GM21825 (cell line): ENCODE data around the gene PITRM1.
"Not testable (repeated sequence)": the region's sequence is repeated elsewhere in the genome, so short reads cannot be mapped to it uniquely, and the experiment has no call there.

Experiments used
- ATAC-seq: cut with Tn5 transposase; IDR thresholded peaks from one replicate; pipeline ENCODE4 v1.9.1; 2021; ENCODE audit warnings: mild to moderate bottlenecking, moderate library complexity; ENCODE audit not compliant: unreplicated experiment

Gene PITRM1, protein sequence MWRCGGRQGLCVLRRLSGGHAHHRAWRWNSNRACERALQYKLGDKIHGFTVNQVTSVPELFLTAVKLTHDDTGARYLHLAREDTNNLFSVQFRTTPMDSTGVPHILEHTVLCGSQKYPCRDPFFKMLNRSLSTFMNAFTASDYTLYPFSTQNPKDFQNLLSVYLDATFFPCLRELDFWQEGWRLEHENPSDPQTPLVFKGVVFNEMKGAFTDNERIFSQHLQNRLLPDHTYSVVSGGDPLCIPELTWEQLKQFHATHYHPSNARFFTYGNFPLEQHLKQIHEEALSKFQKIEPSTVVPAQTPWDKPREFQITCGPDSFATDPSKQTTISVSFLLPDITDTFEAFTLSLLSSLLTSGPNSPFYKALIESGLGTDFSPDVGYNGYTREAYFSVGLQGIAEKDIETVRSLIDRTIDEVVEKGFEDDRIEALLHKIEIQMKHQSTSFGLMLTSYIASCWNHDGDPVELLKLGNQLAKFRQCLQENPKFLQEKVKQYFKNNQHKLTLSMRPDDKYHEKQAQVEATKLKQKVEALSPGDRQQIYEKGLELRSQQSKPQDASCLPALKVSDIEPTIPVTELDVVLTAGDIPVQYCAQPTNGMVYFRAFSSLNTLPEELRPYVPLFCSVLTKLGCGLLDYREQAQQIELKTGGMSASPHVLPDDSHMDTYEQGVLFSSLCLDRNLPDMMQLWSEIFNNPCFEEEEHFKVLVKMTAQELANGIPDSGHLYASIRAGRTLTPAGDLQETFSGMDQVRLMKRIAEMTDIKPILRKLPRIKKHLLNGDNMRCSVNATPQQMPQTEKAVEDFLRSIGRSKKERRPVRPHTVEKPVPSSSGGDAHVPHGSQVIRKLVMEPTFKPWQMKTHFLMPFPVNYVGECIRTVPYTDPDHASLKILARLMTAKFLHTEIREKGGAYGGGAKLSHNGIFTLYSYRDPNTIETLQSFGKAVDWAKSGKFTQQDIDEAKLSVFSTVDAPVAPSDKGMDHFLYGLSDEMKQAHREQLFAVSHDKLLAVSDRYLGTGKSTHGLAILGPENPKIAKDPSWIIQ

GRCh38 chr10:3172446-3173170 lies at the start of gene PITRM1:
PITRM1 (minus strand) TSS chr10:3172782; CDS start chr10:3172772, 10 bp downstream.
- peak; percentile 97 for ATAC-seq

DNA sequence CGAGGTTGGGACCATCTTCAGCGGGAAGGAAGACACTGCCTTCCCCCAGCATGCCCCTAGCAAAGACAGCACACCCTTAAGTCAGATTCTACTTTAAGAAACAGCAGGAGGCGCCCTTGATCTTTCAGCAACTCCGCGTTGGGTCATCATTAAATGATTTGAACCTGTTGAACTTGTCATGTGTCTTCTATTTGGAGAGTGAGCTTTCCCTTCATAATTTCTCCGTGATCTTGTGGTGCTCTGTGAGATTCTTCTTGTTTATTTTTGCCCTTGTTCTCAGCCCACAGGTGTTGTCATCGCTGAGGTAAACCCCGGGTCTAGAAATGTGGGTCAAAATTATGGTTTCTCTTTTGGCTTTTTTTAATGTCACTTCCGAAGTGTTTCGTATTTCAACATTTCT lies 49.5 kb upstream of the PITRM1 start:
- ATAC-seq: no peak

GRCh38 chr10:3221601-3222000 lies 49.0 kb upstream of the PITRM1 start:
- ATAC-seq: not testable (repeated sequence)

DNA sequence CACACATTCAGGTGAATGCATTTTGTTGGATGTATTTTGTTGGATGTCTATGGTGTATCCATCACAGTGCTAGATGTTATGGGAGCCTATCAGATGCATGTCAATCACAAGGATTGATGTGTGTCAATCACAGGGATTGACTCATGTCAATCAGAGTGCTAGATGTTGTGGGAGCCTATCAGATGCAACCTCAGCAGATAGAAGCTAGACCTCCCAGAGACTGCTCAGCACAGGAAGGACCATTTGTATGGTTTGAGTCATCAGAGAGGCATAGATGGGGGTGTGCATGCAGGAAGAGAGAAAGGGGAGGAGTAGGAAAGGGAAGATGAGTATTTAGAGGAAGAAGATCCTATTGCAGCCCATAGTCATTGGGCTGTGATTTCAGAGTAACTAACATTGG lies 48.3 kb upstream of the PITRM1 start:
- no peak for ATAC-seq

- not testable (repeated sequence) for ATAC-seq
Measured at GRCh38 chr10:3219021-3219628, 46.5 kb upstream of the PITRM1 start.

- no peak for ATAC-seq
Measured at GRCh38 chr10:3217853-3218252, 45.3 kb upstream of the PITRM1 start.

DNA sequence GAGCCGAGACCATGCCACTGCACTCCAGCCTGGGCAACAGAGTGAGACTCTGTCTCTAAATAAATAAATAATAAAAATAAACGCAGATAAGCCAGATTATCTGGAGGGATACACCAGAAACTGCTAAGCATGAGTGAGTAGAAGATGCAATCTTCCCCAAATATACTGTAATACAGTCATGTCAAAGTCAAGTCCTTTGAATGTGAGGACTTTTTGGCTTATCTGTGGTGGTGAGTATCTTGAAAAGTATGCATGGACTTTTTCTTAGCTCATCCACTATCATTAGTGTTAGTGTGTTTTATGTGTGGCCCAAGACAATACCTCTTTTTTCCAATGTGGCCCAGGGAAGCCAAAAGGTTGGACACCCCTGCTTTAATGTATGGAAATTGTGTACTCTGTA lies 44.7 kb upstream of the PITRM1 start:
- ATAC-seq: no peak

GRCh38 chr10:3215153-3215775 lies 42.7 kb upstream of the PITRM1 start:
- no peak for ATAC-seq

GRCh38 chr10:3213758-3214515 lies 41.4 kb upstream of the PITRM1 start:
- no peak for ATAC-seq

DNA sequence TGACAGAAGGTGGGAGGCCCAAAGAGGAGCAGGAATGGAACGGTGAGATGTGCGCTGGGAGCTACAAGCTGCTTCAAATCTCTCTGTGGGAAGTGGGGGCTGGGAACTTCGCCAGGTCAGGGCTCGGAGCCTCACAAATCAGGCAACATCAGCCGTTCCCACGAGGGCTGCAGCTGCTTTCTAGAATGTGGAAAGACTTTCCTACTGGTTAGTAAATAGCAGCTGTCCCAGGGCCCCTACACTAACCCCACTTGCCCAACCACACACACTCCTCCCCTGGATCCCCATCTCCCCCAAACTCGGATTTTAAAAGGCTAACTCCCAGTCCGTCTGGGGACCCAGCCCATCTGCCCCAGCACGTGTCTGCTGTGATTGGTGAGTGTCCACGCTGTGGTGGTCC lies 40.6 kb upstream of the PITRM1 start:
- ATAC-seq: no peak

- no peak for ATAC-seq
Measured at GRCh38 chr10:3210251-3210877, 37.8 kb upstream of the PITRM1 start.

GRCh38 chr10:3208481-3209406 lies 36.2 kb upstream of the PITRM1 start:
- no peak for ATAC-seq

DNA sequence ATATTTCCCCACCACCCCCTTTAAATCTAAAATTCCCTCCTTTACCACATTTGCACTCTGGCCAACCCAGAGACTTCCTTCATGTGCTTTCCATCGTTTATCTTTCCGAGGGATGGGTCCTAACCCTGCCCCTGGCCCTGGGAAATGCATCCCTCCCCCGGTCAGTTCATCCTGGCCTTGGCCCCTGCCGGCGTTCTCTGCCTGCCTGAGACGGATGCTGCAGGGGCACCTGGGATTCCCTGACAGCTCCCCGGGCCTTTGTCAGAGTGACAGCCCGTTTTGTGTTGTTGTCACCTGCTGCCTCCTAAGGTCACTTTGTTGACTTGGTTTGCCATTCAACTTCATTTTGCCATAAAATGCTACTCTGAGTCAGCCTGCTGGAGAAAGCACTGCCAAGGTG lies 34.8 kb upstream of the PITRM1 start:
- no peak for ATAC-seq

- ATAC-seq: no peak
Measured at GRCh38 chr10:3206511-3207157, 34.1 kb upstream of the PITRM1 start.

GRCh38 chr10:3203972-3204371 lies 31.4 kb upstream of the PITRM1 start:
- ATAC-seq: no peak

GRCh38 chr10:3203016-3203811 lies 30.6 kb upstream of the PITRM1 start:
- ATAC-seq: no peak

GRCh38 chr10:3201796-3202195 lies 29.2 kb upstream of the PITRM1 start:
- ATAC-seq: no peak
